Right atrium auricular region (tissue), 2 donors: ENCODE results near the gene OTOS. TPM values are rescaled to one million over a fixed set of nuclear protein-coding genes. Genes with fewer than 3 reads are reported as not detected.

Source experiments
- DNase-seq: peaks from one replicate; pipeline ENCODE4 v3.0.0-alpha.2; 2019; ENCODE audit warnings: low spot score
- H3K27ac ChIP-seq, 2 donors: fragments of 200-600 bp; sonication (generic); 1 replicate in 1 of 2; 2 replicates in 1 of 2; pipeline ENCODE4 v1.5.1; 2016 to 2019
- H3K27me3 ChIP-seq, 2 donors: fragments of 200-600 bp; sonication (generic); one replicate each; pipeline versions ENCODE4 v1.5.1 to v1.6.0; 2017 to 2019
- H3K36me3 ChIP-seq: fragments of 200-600 bp; sonication (generic); one replicate; pipeline ENCODE4 v1.5.1; 2016
- H3K4me1 ChIP-seq, 2 donors: fragments of 200-600 bp; sonication (generic); one replicate each; pipeline versions ENCODE4 v1.5.1 to v1.6.0; 2017 to 2019
- H3K4me3 ChIP-seq, 2 donors: fragments of 200-600 bp; sonication (generic); 1 replicate in 1 of 2; 2 replicates in 1 of 2; pipeline ENCODE4 v1.5.1; 2017 to 2019; ENCODE audit warnings: mild to moderate bottlenecking in 1 of 2, moderate library complexity in 1 of 2
- H3K9me3 ChIP-seq, 2 donors: fragments of 200-600 bp; sonication (generic); one replicate each; pipeline ENCODE4 v1.5.1; 2019
- total RNA-seq, 2 donors: library from RNA; depleted of rRNA; stranded (reverse); fragments of >200 nt; gene quantifications; one replicate each; pipeline ENCODE4 v1.1.0, GENCODE V29; 2016
- TF ChIP-seq, protein P1 (sequence below), 2 donors: fragments of 200-600 bp; sonication (generic); IDR thresholded peaks; one replicate each; pipeline ENCODE4 v1.5.1; 2019; ENCODE audit warnings: antibody characterized with exemption in 2 of 2

Gene OTOS
- total RNA-seq, 2 donors from 2014 or later = not detected

DNA sequence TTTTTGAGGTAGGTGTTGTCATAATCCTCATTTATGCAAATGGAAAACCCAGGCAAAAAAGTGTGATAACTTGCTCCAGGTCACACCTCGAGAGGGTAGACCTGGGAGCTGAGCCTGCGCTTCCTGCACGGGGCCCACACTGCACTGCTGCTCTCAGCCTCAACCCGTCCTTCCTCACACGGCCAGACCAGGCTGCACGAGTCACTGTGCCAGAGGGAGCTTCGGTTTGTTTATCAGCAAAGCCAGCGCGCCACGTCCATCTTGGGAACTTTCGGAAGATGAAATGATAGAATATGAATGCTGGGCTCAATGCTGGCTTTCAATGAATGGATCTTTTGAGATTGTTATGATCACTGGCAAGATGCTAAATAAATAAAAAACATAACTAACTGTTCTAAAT, 18.8 kb downstream of the OTOS start:
- H3K27ac ChIP-seq = no peak overlapping the region
- no peak overlapping the region for H3K4me3 ChIP-seq
- no peaks in the 10 kb centered on the region for H3K9me3 ChIP-seq
- TF ChIP-seq, protein P1, sequence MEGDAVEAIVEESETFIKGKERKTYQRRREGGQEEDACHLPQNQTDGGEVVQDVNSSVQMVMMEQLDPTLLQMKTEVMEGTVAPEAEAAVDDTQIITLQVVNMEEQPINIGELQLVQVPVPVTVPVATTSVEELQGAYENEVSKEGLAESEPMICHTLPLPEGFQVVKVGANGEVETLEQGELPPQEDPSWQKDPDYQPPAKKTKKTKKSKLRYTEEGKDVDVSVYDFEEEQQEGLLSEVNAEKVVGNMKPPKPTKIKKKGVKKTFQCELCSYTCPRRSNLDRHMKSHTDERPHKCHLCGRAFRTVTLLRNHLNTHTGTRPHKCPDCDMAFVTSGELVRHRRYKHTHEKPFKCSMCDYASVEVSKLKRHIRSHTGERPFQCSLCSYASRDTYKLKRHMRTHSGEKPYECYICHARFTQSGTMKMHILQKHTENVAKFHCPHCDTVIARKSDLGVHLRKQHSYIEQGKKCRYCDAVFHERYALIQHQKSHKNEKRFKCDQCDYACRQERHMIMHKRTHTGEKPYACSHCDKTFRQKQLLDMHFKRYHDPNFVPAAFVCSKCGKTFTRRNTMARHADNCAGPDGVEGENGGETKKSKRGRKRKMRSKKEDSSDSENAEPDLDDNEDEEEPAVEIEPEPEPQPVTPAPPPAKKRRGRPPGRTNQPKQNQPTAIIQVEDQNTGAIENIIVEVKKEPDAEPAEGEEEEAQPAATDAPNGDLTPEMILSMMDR (IDR thresholded peaks at IDR 0.05) = no peak
- H3K27me3 ChIP-seq = no peaks in the 10 kb centered on the region
- H3K4me1 ChIP-seq = no peaks in the 10 kb centered on the region
- DNase-seq = no peak
- H3K36me3 ChIP-seq = no peaks in the 10 kb centered on the region

DNA sequence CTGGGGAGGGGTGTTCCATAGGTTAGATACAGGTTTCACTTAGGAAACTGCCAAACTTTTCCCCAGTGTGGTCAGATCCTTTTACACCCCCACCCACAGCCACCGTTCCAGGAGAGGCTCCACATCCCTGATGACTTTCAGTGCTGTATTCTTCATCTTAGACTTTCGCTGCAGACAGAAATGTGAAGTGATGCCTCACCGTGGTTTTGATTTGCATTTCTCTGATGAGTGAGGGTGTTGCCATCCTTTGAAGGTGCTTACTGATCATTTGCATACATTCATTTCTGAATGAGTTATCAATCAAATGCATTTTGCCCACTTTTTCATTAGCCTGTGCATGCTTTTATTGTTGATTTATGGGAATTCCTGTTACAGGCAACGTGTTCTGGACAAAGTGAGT, 19.3 kb downstream of the OTOS start:
- Histone ChIP-seq H3K27me3 (no peaks in the 10 kb centered on the region), H3K4me3 (no peak overlapping the region), H3K4me1 (no peaks in the 10 kb centered on the region), H3K9me3 (no peaks in the 10 kb centered on the region), H3K27ac (no peak overlapping the region), H3K36me3 (no peaks in the 10 kb centered on the region)
- TF ChIP-seq, protein P1 (IDR thresholded peaks at IDR 0.05) = no peak
- DNase-seq = no peak

DNA sequence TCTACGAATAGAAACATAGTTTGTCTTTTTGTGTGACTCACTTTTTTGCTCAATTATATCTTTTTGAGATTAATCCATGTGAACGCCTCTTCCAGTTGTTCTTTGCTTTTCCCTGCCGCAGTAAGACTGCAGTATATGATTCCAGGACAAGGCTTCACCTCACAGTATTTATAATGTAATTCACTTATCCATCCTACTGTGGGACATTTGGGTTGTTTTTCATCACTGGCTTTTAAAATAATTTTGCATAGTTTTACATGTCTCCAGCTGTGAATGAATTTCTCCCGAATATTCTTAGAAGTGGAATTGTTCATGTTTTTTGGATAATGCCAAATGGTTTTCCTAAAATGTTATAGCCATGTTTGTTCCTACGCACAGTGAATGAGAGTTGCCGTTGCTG, 26.2 kb downstream of the OTOS start:
- H3K4me3 ChIP-seq = no peak overlapping the region
- no peak for DNase-seq
- TF ChIP-seq, protein P1 (IDR thresholded peaks at IDR 0.05) = no peak
- no peaks in the 10 kb centered on the region for H3K36me3 ChIP-seq
- H3K27me3 ChIP-seq = no peaks in the 10 kb centered on the region
- H3K4me1 ChIP-seq = no peaks in the 10 kb centered on the region
- peaks cover 0 to 5% of the 10 kb centered on the region in 2 donors for H3K9me3 ChIP-seq
- H3K27ac ChIP-seq = no peak overlapping the region

DNA sequence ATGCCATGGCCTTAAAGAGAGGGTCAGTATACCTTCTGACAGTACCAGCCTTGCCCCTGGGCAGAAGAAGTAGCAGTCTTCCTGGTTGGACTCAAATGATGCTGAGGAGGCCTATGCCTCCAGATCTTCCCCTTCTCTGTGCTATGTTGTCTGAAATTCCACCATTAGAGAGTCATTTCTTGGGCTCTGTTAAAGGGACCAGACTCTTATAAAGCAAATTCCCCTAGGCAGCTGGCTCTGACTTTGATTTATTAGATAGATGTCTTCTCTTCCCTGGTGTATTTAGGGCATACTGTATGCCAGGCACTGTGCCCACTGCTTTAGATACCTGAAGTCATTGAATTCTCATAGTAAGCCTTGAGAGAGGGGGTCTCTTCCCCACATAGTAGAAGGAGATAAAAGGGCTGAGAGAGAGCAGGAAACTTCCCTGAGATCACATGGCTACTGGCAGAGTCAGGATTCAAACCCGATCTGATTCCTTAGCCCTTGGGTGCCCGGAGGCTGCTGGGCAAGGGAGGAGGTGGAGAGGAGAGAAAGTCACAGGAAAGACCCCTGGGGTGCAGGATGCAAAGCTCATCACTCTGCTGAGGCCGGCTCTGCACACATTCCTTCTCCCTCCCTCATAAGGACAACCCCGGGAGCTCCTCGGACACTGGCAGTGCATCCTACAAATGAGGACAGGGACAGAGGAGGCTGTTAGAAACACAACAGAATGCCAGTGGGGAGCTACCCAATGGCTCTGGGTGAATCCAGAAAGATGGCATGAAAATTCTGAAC, 27.4 kb downstream of the OTOS start:
- DNase-seq = no peak
- Histone ChIP-seq H3K9me3 (peaks cover 0 to 5% of the 10 kb centered on the region in 2 donors), H3K36me3 (no peaks in the 10 kb centered on the region), H3K27me3 (no peaks in the 10 kb centered on the region), H3K4me3 (no peak overlapping the region), H3K4me1 (no peaks in the 10 kb centered on the region), H3K27ac (no peak overlapping the region)
- TF ChIP-seq, protein P1 (IDR thresholded peaks at IDR 0.05) = no peak

DNA sequence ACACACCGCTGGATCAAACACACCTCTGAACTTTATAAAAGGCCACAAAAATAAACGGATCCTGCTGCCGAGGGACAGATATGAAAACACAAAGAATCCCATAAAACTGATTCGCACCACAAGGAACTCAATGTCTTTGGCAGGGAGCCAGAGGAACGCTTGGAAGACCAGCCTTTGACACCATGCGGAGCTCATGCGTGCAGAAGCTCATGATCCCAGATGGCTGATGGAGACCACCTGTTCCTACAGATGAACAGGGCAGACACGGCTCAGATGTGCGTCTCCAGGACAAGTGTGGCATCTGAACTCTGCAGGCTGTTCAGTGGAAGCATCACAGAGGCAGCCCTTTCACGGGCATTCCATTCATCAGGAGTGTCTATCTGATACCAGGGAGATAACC, 29.2 kb downstream of the OTOS start:
- Histone ChIP-seq H3K36me3 (no peaks in the 10 kb centered on the region), H3K4me1 (no peaks in the 10 kb centered on the region), H3K9me3 (peaks cover 0 to 5% of the 10 kb centered on the region in 2 donors), H3K27ac (no peak overlapping the region), H3K27me3 (no peaks in the 10 kb centered on the region), H3K4me3 (no peak overlapping the region)
- no peak for DNase-seq
- TF ChIP-seq, protein P1 (IDR thresholded peaks at IDR 0.05) = no peak

DNA sequence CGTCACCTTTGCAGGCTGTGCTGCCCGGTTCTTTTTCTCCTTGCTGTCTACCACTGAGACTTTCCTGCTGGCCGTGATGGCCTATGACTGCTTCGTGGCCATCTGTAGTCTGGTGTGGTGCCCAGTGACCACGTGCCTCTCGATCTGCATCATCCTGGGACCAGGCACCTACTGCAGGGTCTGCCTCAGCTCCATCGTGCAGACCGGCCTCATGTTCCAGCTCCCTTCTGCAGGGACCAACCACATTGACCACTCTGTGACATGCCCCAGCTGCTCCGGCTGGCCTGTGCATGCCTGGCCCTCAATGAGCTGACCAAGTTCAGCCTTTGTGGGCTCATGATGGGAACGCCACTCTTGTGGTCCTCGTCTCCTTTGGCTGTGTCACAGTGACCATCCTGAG, 31.1 kb downstream of the OTOS start:
- Histone ChIP-seq H3K27ac (no peak overlapping the region), H3K9me3 (no peaks in the 10 kb centered on the region), H3K27me3 (no peaks in the 10 kb centered on the region), H3K4me3 (no peak overlapping the region), H3K36me3 (no peaks in the 10 kb centered on the region), H3K4me1 (no peaks in the 10 kb centered on the region)
- TF ChIP-seq, protein P1 (IDR thresholded peaks at IDR 0.05) = no peak
- no peak for DNase-seq
